Measurements from ENCODE around the gene LYRM7. TPM values are rescaled to one million over a fixed set of nuclear protein-coding genes. Genes with fewer than 3 reads are reported as not detected.

LYRM7 gene
- total and polyA plus RNA-seq, 8 donors = 2.0 to 4.8 (median 3.0) TPM

- no peaks in the 10 kb centered on the region for H3K4me1 ChIP-seq
- H3K36me3 ChIP-seq = no peaks in the 10 kb centered on the region
- no peak for TF ChIP-seq CTCF (IDR thresholded peaks at IDR 0.05)
- H3K4me3 ChIP-seq = no peak overlapping the region
- ATAC-seq (no peak), FAIRE-seq (no peak), DNase-seq (no peak)
- no peaks in the 10 kb centered on the region for H3K9me3 ChIP-seq
- 64 to 91% methylated on average over 1 of the region's 1 CpG for WGBS, 2 donors
- no peaks in the 10 kb centered on the region for H3K27me3 ChIP-seq
- intact Hi-C loops (cut with DNase I) = no loop called here
- no peak overlapping the region for H3K27ac ChIP-seq
These were observed 68.9 kb downstream of the LYRM7 start for GRCh38 chr5:131239686-131240085.

- FAIRE-seq = no peak
- DNase-seq = no peak
- no peak for TF ChIP-seq CTCF (IDR thresholded peaks at IDR 0.05)
- Histone ChIP-seq H3K36me3 (no peaks in the 10 kb centered on the region), H3K9me3 (no peaks in the 10 kb centered on the region), H3K27ac (no peak overlapping the region), H3K4me3 (no peak overlapping the region), H3K4me1 (no peaks in the 10 kb centered on the region), H3K27me3 (no peaks in the 10 kb centered on the region)
- ATAC-seq = no peak
- intact Hi-C loops (cut with DNase I) = no loop called here
These were observed 72.0 kb downstream of the LYRM7 start for GRCh38 chr5:131242728-131243255.

GRCh38 chr5:131245312-131245711 lies 74.6 kb downstream of the LYRM7 start:
- no peaks in the 10 kb centered on the region for H3K4me1 ChIP-seq
- ATAC-seq (no peak), DNase-seq (no peak), FAIRE-seq (no peak)
- no peaks in the 10 kb centered on the region for H3K36me3 ChIP-seq
- no peaks in the 10 kb centered on the region for H3K27me3 ChIP-seq
- no peaks in the 10 kb centered on the region for H3K9me3 ChIP-seq
- H3K4me3 ChIP-seq = no peak overlapping the region
- H3K27ac ChIP-seq = no peak overlapping the region
- intact Hi-C loops (cut with DNase I) = no loop called here
- no peak for TF ChIP-seq CTCF (IDR thresholded peaks at IDR 0.05)

GRCh38 chr5:131245948-131246347 lies 75.2 kb downstream of the LYRM7 start:
- WGBS, 2 donors = 96 to 98% methylated on average over 2 of the region's 2 CpGs
- FAIRE-seq (peak; percentile 9), DNase-seq (no peak)

GRCh38 chr5:131246504-131246903 lies 75.8 kb downstream of the LYRM7 start:
- FAIRE-seq = no peak
- intact Hi-C loops (cut with DNase I) = no loop called here

More at GRCh38 chr5:131245948-131246347, 75.2 kb downstream of the LYRM7 start:
- H3K36me3 ChIP-seq = no peaks in the 10 kb centered on the region
- H3K27ac ChIP-seq = no peak overlapping the region
- no peak overlapping the region for H3K4me3 ChIP-seq
- intact Hi-C loops (cut with DNase I) = no loop called here
- H3K4me1 ChIP-seq = no peaks in the 10 kb centered on the region
- H3K9me3 ChIP-seq = no peaks in the 10 kb centered on the region
- ATAC-seq = no peak
- H3K27me3 ChIP-seq = no peaks in the 10 kb centered on the region
- no peak for TF ChIP-seq CTCF (IDR thresholded peaks at IDR 0.05)

More at GRCh38 chr5:131246504-131246903, 75.8 kb downstream of the LYRM7 start:
- Histone ChIP-seq H3K4me3 (no peak overlapping the region), H3K9me3 (no peaks in the 10 kb centered on the region), H3K36me3 (no peaks in the 10 kb centered on the region), H3K27ac (no peak overlapping the region), H3K27me3 (no peaks in the 10 kb centered on the region), H3K4me1 (no peaks in the 10 kb centered on the region)
- 80 to 93% methylated on average over 4 of the region's 4 CpGs for WGBS, 2 donors
- no peak for ATAC-seq
- no peak for TF ChIP-seq CTCF (IDR thresholded peaks at IDR 0.05)
- no peak for DNase-seq
